Heart right ventricle (tissue), 16 donors: ENCODE results near the gene NEDD9. TPM values are rescaled to one million over a fixed set of nuclear protein-coding genes. Genes with fewer than 3 reads are reported as not detected.

ENCODE experiments used
- ATAC-seq, 8 donors: fragments of 200-7000 bp; cut with Tn5 transposase; one replicate each; pipeline ENCODE4 v1.9.1; 2020; ENCODE audit warnings: mild to moderate bottlenecking in 8 of 8, moderate library complexity in 8 of 8, moderate number of reproducible peaks in 1 of 8
- DNase-seq, 2 donors: peaks; one replicate each; pipeline ENCODE4 v3.0.0-alpha.2; 2020
- H3K27ac ChIP-seq, 10 donors: fragments of 200-600 bp; sonication (generic) in 2 of 10; one replicate each; pipeline versions ENCODE4 v1.5.0 to v1.8.0; 2020 to 2022; ENCODE audit warnings: mild to moderate bottlenecking in 3 of 10
- H3K27me3 ChIP-seq, 7 donors: fragments of 200-600 bp; one replicate each; pipeline ENCODE4 v1.8.0; 2021 to 2022; ENCODE audit warnings: mild to moderate bottlenecking in 2 of 7
- H3K36me3 ChIP-seq, 9 donors: fragments of 200-600 bp; sonication (generic) in 1 of 9; one replicate each; pipeline versions ENCODE4 v1.5.0 to v1.8.0; 2020 to 2022; ENCODE audit warnings: mild to moderate bottlenecking in 2 of 9
- H3K4me1 ChIP-seq, 9 donors: fragments of 200-600 bp; sonication (generic) in 1 of 9; one replicate each; pipeline versions ENCODE4 v1.5.0 to v1.8.0; 2020 to 2022; ENCODE audit warnings: mild to moderate bottlenecking in 4 of 9
- H3K4me3 ChIP-seq, 10 donors: fragments of 200-600 bp; sonication (generic) in 2 of 10; one replicate each; pipeline versions ENCODE4 v1.5.0 to v1.8.0; 2020 to 2022; ENCODE audit warnings: mild to moderate bottlenecking in 7 of 10, moderate library complexity in 2 of 10
- H3K9me3 ChIP-seq, 11 donors: fragments of 200-600 bp in 10 of 11; sonication (generic) in 2 of 11; one replicate each; pipeline versions ENCODE4 v1.5.0 to v1.8.0; 2013 to 2022; ENCODE audit warnings: mild to moderate bottlenecking in 2 of 11, control low read depth in 1 of 11, moderate library complexity in 1 of 11
- CTCF ChIP-seq, 9 donors: fragments of 200-600 bp; sonication (generic) in 2 of 9; IDR thresholded peaks; one replicate each; pipeline versions ENCODE4 v1.5.0 to v1.8.0; 2021 to 2022; ENCODE audit warnings: antibody characterized with exemption in 9 of 9, mild to moderate bottlenecking in 5 of 9, moderate library complexity in 1 of 9
- WGBS, 2 donors: extraction: QIAGEN DNeasy Blood & Tissue Kit; methylation state at CpG; one replicate each; pipeline ENCODE4 v1.1.7; 2013; ENCODE audit warnings: inconsistent platforms in 1 of 2; 5-methylcytosine and 5-hydroxymethylcytosine counted together
- intact Hi-C, 10 donors: fragments of 100-400 bp; cut with DNase I; formaldehyde crosslinking; loops; one replicate each; pipeline versions ENCODE4 v1.11.1 to v1.14.2; 2022
- polyA plus RNA-seq, 2 donors: library from polyadenylated mRNA; stranded (reverse); fragments of 200-250 nt; gene quantifications; one replicate each; pipeline ENCODE4 v1.2.3, GENCODE V29; 2013
- total RNA-seq, 10 donors: library from RNA; stranded (reverse); fragmentation: NEBNext Ultra II Directional in 3 of 10; extraction: Animal tissue kit (Norgen Biotek cat#: 25700) in 3 of 10; gene quantifications; one replicate each; pipeline versions ENCODE4 v1.2.1 to v1.2.4, GENCODE V29; 2021 to 2023
- donor health status: Arrhythmogenic right ventricular cardiomyopathy.
- donor health status: ischemic (EF 13 %, LVEDD 7.1; RV severe dilation, severe dysfunction).
- donor health status: healthy with polysubstance abuse.
- donor health status: DM: no; HTN: yes; CAD: no.
- donor health status: DM: no; HTN: no; CAD: no.
- donor health status: ischemic (EF 25% LVEDD 6.9; RV normal size, moderate dysfunction).
- donor health status: ischemic (EF 25% LVEDD 5.7; RV mildly dilated, moderate dysfunction).
- donor health status: healthy.
- donor health status: DM: yes; HTN: yes; CAD: no.
- donor health status: Ischemic cardiomyopathy.
- donor health status: ischemic (EF 35%, LVEDD 5.7; RV mildly dilated, moderate dysfunction).
- donor health status: nonischemic (EF 11% LVEDD 7.7; RV severe dilation, severe dysfunction).
- donor health status: DM: yes; HTN: yes; CAD: no.
- donor health status: PGD.
- donor health status: ischemic (EF 29% LVEDD 5.4; RV normal size, mild dysfunction).
- donor health status: nonischemic (EF 23%, LVEDD 6.1; RV moderate dilation, normal function).

The NEDD9 gene
- total and polyA plus RNA-seq, 12 donors = 10.8 to 34.2 (median 23.3) TPM

- no peaks in the 10 kb centered on the region for H3K27me3 ChIP-seq
Observed at GRCh38 chr6:11140056-11140455, 92.4 kb downstream of the NEDD9 start.

GRCh38 chr6:11139051-11139960, 93.2 kb downstream of the NEDD9 start:
- H3K36me3 ChIP-seq = peaks cover 0 to 22% (median 0%) of the 10 kb centered on the region in 9 donors
- H3K9me3 ChIP-seq = no peaks in the 10 kb centered on the region
- intact Hi-C loops = no loop called here
- no peaks in the 10 kb centered on the region for H3K27me3 ChIP-seq
- no peak for DNase-seq
- no peak overlapping the region for H3K27ac ChIP-seq
- H3K4me1 ChIP-seq = peaks cover 0 to 13% (median 0%) of the 10 kb centered on the region in 9 donors
- no peak for ATAC-seq
- H3K4me3 ChIP-seq = no peak overlapping the region
- TF ChIP-seq CTCF (IDR thresholded peaks at IDR 0.05) = no peak
- 89 to 91% methylated on average over 3 of the region's 3 CpGs for WGBS, 2 donors

More at GRCh38 chr6:11140056-11140455, 92.4 kb downstream of the NEDD9 start:
- DNase-seq = no peak
- Histone ChIP-seq H3K4me1 (peaks cover 0 to 17% (median 0%) of the 10 kb centered on the region in 9 donors), H3K27ac (no peak overlapping the region), H3K9me3 (no peaks in the 10 kb centered on the region), H3K36me3 (peaks cover 0 to 14% (median 0%) of the 10 kb centered on the region in 9 donors), H3K4me3 (no peak overlapping the region)
- intact Hi-C loops = loop anchor here in 4 of 10 donors (5.0 to 10.0 kb wide), 4 partner anchors 92 to 437 kb away; partner anchors contain the start of gene NEDD9 (in 1 of the 4)
- TF ChIP-seq CTCF (IDR thresholded peaks at IDR 0.05) = no peak
- ATAC-seq = no peak
- 60 to 81% methylated on average over 3 of the region's 3 CpGs for WGBS, 2 donors

GRCh38 chr6:11136809-11137208, 95.7 kb downstream of the NEDD9 start:
- TF ChIP-seq CTCF (IDR thresholded peaks at IDR 0.05) = no peak
- Histone ChIP-seq H3K27me3 (no peaks in the 10 kb centered on the region), H3K4me3 (no peak overlapping the region), H3K36me3 (peaks cover 0 to 23% (median 0%) of the 10 kb centered on the region in 9 donors), H3K4me1 (peaks cover 0 to 12% (median 0%) of the 10 kb centered on the region in 9 donors), H3K9me3 (no peaks in the 10 kb centered on the region), H3K27ac (no peak overlapping the region)
- DNase-seq (no peak), ATAC-seq (no peak)
- intact Hi-C loops = no loop called here

Other genes with a start within 250 kb of the NEDD9 start
- 1 to 10 TPM in 6 of 10 donors, under 1 TPM in 4; 0.73 to 3.5 (median 1.0) TPM for gene ELOVL2, start 188.4 kb downstream of the NEDD9 start, total RNA-seq
- 1 to 10 TPM; 2.6 to 3.3 TPM for gene ELOVL2, start 188.4 kb downstream of the NEDD9 start, polyA plus RNA-seq
- 10 to 100 TPM; 10.5 to 14.6 (median 11.8) TPM for gene SMIM13, start 138.8 kb downstream of the NEDD9 start, total RNA-seq
- 1 to 10 TPM; 3.0 to 8.3 TPM for gene SMIM13, start 138.8 kb downstream of the NEDD9 start, polyA plus RNA-seq
- gene ERVFRD-1, start 120.9 kb downstream of the NEDD9 start, total RNA-seq = under 1 TPM in 2 of 10 donors, not detected in 8; 0.11 to 0.23 TPM
- gene ERVFRD-1, start 120.9 kb downstream of the NEDD9 start, polyA plus RNA-seq = under 1 TPM; 0.01 to 0.07 TPM